HuH-7 (cell line): ENCODE data around the gene LRCH1.

ENCODE experiments used
- DNase-seq: peaks from one replicate; pipeline ENCODE4 v3.0.0; 2011; ENCODE audit warnings: low spot score

Gene LRCH1

GRCh38 chr13:46801858-46802257 lies 248.9 kb downstream of the LRCH1 start:
- DNase-seq, result no peak
